H1 (cell line): ENCODE data around the gene EXD3. TPM values are rescaled to one million over a fixed set of nuclear protein-coding genes. Genes with fewer than 3 reads are reported as not detected.
A peak's percentile ranks its signal among the peaks of the same experiment; 100 is the strongest.

Experiments
- CTCF ChIA-PET: fragments of 300-600 bp; sonication (Branson Sonifier 250); formaldehyde crosslinking; loops from one replicate; lab custom pipeline; 2021; ENCODE audit not compliant: partially characterized antibody; lab: Charles Lee
- POLR2A ChIA-PET: fragments of 300-600 bp; sonication (Branson Sonifier 250); formaldehyde crosslinking; loops from one replicate; lab custom pipeline; 2021; ENCODE audit warnings: inconsistent platforms; ENCODE audit not compliant: partially characterized antibody; lab: Charles Lee
- DNase-seq, 2 experiments: peaks; one replicate each; pipeline versions ENCODE4 v3.0.0 to v3.0.0-alpha.2; 2010 to 2022; ENCODE audit warnings: low spot score in 2 of 2, low read depth in 1 of 2, mixed read lengths in 1 of 2
- FAIRE-seq: peaks from 2 replicates; lab custom pipeline; 2011; peaks lifted over from hg19 to GRCh38; lab: Jason Lieb, UNC
- H2AFZ ChIP-seq: 2 replicates; pipeline ENCODE4 v1.8.1; 2012; ENCODE audit warnings: low read length, inconsistent platforms
- H2AK5ac ChIP-seq: 2 replicates; pipeline ENCODE4 v1.6.1; 2013; ENCODE audit warnings: low read depth, low read length
- H2BK120ac ChIP-seq: replicated peaks from 2 replicates; pipeline ENCODE3; 2013; ENCODE audit warnings: low read depth, low read length, inconsistent platforms
- H2BK12ac ChIP-seq: 2 replicates; pipeline ENCODE4 v1.6.1; 2013; ENCODE audit warnings: low read depth, low read length
- H2BK15ac ChIP-seq: 2 replicates; pipeline ENCODE4 v1.6.1; 2013; ENCODE audit warnings: low read length
- H2BK20ac ChIP-seq: 2 replicates; pipeline ENCODE4 v1.6.1; 2013; ENCODE audit warnings: low read length
- H2BK5ac ChIP-seq: 2 replicates; pipeline ENCODE4 v1.6.1; 2013; ENCODE audit warnings: low read depth, low read length
- H3K14ac ChIP-seq: 2 replicates; pipeline ENCODE4 v1.6.1; 2013; ENCODE audit warnings: inconsistent platforms; ENCODE audit not compliant: insufficient read length
- H3K18ac ChIP-seq: 2 replicates; pipeline ENCODE4 v1.6.1; 2013; ENCODE audit warnings: low read length; ENCODE audit errors: extremely low read depth
- H3K23ac ChIP-seq: 2 replicates; pipeline ENCODE4 v1.6.1; 2013; ENCODE audit warnings: inconsistent platforms; ENCODE audit not compliant: insufficient read length
- H3K23me2 ChIP-seq: 2 replicates; pipeline ENCODE4 v1.6.1; 2013; ENCODE audit warnings: low read depth, low read length
- H3K27ac ChIP-seq: 2 replicates; pipeline ENCODE4 v1.6.1; 2011; ENCODE audit warnings: low read depth, low read length, inconsistent platforms
- H3K27me3 ChIP-seq, 4 experiments: replicated peaks in 1 of 4; 1 replicate in 1 of 4; 2 replicates in 3 of 4; pipeline versions ENCODE4 v1.6.1 to v1.8.1; 2011 to 2013; ENCODE audit warnings: low read length in 3 of 4, mild to moderate bottlenecking in 3 of 4, inconsistent platforms in 2 of 4, mixed read lengths in 2 of 4, moderate library complexity in 1 of 4; ENCODE audit not compliant: control insufficient read depth in 3 of 4, insufficient read depth in 3 of 4; ENCODE audit errors: extremely low read depth in 1 of 4
- H3K36me3 ChIP-seq, 4 experiments: 2 replicates each; pipeline versions ENCODE4 v1.6.1 to v1.8.1; 2011 to 2013; ENCODE audit warnings: mild to moderate bottlenecking in 4 of 4, low read length in 3 of 4, moderate library complexity in 2 of 4, control low read depth in 1 of 4, inconsistent platforms in 1 of 4; ENCODE audit not compliant: insufficient read depth in 4 of 4, control insufficient read depth in 2 of 4
- H3K4ac ChIP-seq: replicated peaks from 2 replicates; pipeline ENCODE3; 2013; ENCODE audit warnings: low read length, low read depth, mixed read lengths, inconsistent platforms; ENCODE audit not compliant: insufficient read length
- H3K4me1 ChIP-seq, 4 experiments: replicated peaks in 1 of 4; 1 replicate in 1 of 4; 2 replicates in 3 of 4; pipeline versions ENCODE4 v1.6.1 to v1.8.1; 2011 to 2013; ENCODE audit warnings: low read length in 3 of 4, inconsistent platforms in 2 of 4, mixed read lengths in 1 of 4; ENCODE audit not compliant: insufficient read depth in 4 of 4, control insufficient read depth in 3 of 4
- H3K4me2 ChIP-seq, 2 experiments: 2 replicates each; pipeline versions ENCODE4 v1.6.1 to v1.8.1; 2011 to 2013; ENCODE audit warnings: low read depth in 2 of 2, low read length in 2 of 2, control low read depth in 1 of 2, inconsistent platforms in 1 of 2, mild to moderate bottlenecking in 1 of 2; ENCODE audit not compliant: insufficient read depth in 1 of 2
- H3K4me3 ChIP-seq, 4 experiments: fragments of 200-600, 300-600 bp in 1 of 4; sonication (generic), shearing (Covaris generic), sonication (Bioruptor Twin) in 1 of 4; 2 replicates each; pipeline versions ENCODE4 v1.5.1 to v1.8.1; 2011 to 2016; ENCODE audit warnings: low read length in 4 of 4, low read depth in 3 of 4, control low read depth in 2 of 4, inconsistent platforms in 2 of 4, mild to moderate bottlenecking in 2 of 4, mixed read lengths in 1 of 4, moderate library complexity in 1 of 4; ENCODE audit not compliant: insufficient read depth in 2 of 4; ENCODE audit errors: extremely low read depth in 1 of 4
- H3K56ac ChIP-seq: replicated peaks from 2 replicates; pipeline ENCODE3; 2013; ENCODE audit warnings: low read depth, mild to moderate bottlenecking, mixed read lengths, low read length, inconsistent platforms; ENCODE audit not compliant: insufficient read length
- H3K79me1 ChIP-seq: 2 replicates; pipeline ENCODE4 v1.6.1; 2013; ENCODE audit warnings: low read depth, low read length, control low read depth
- H3K79me2 ChIP-seq, 2 experiments: 2 replicates each; pipeline versions ENCODE4 v1.6.1 to v1.8.1; 2012 to 2013; ENCODE audit warnings: low read length in 2 of 2, mild to moderate bottlenecking in 2 of 2, inconsistent platforms in 1 of 2; ENCODE audit not compliant: insufficient read depth in 2 of 2, control insufficient read depth in 1 of 2
- H3K9ac ChIP-seq, 4 experiments: replicated peaks in 1 of 4; 1 replicate in 1 of 4; 2 replicates in 3 of 4; pipeline versions ENCODE4 v1.6.1 to v1.8.1; 2011 to 2013; ENCODE audit warnings: low read depth in 3 of 4, low read length in 3 of 4, control low read depth in 2 of 4, mild to moderate bottlenecking in 2 of 4, moderate library complexity in 2 of 4, inconsistent platforms in 1 of 4; ENCODE audit errors: extremely low read depth in 1 of 4
- H3K9me3 ChIP-seq, 2 experiments: 2 replicates each; pipeline versions ENCODE4 v1.6.1 to v1.8.1; 2012 to 2013; ENCODE audit warnings: mild to moderate bottlenecking in 2 of 2, moderate library complexity in 2 of 2, control low read depth in 1 of 2, inconsistent platforms in 1 of 2, low read depth in 1 of 2, low read length in 1 of 2, mixed read lengths in 1 of 2; ENCODE audit not compliant: insufficient read depth in 2 of 2
- H4K20me1 ChIP-seq, 2 experiments: replicated peaks in 1 of 2; 2 replicates each; pipeline versions ENCODE3 to v1.8.1; 2011 to 2013; ENCODE audit warnings: inconsistent platforms in 2 of 2, low read length in 2 of 2, mild to moderate bottlenecking in 1 of 2; ENCODE audit not compliant: insufficient read depth in 2 of 2, control insufficient read depth in 1 of 2
- H4K5ac ChIP-seq: 2 replicates; pipeline ENCODE4 v1.6.1; 2013; ENCODE audit warnings: low read length, low read depth, mixed read lengths, inconsistent platforms; ENCODE audit not compliant: insufficient read length
- H4K8ac ChIP-seq: 2 replicates; pipeline ENCODE4 v1.8.0; 2013; ENCODE audit warnings: mild to moderate bottlenecking, moderate library complexity, low read length, inconsistent platforms; ENCODE audit not compliant: insufficient read depth; ENCODE audit errors: extremely low read depth
- H4K91ac ChIP-seq: replicated peaks from 2 replicates; pipeline ENCODE3; 2013; ENCODE audit warnings: low read length, mixed read lengths, inconsistent platforms; ENCODE audit not compliant: insufficient read length
- FOSL1 ChIP-seq: IDR thresholded peaks from 2 replicates; pipeline ENCODE4 v1.6.1; 2011; ENCODE audit warnings: mild to moderate bottlenecking, low read depth, low read length, moderate library complexity; ENCODE audit not compliant: insufficient read depth
- KDM1A ChIP-seq: fragments of 200-600, 300-600 bp; sonication (generic); IDR thresholded peaks from 2 replicates; pipeline ENCODE4 v1.7.1; 2016; ENCODE audit warnings: mild to moderate bottlenecking, low read length, borderline replicate concordance
- TAF1 ChIP-seq: IDR thresholded peaks from 2 replicates; pipeline ENCODE4 v1.6.1; 2011; ENCODE audit warnings: mild to moderate bottlenecking, low read depth, low read length
- TBP ChIP-seq: IDR thresholded peaks from 2 replicates; pipeline ENCODE4 v1.6.1; 2011; ENCODE audit warnings: low read depth, low read length, improper control_type of control experiment
- WGBS, 2 experiments: shearing (Covaris generic) in 1 of 2; methylation state at CpG; one replicate each; pipeline versions ENCODE4 v1.1.6 to v1.1.7; 2013 to 2015; ENCODE audit warnings: low lambda C conversion rate in 2 of 2, mixed read lengths in 2 of 2, inconsistent platforms in 1 of 2, low coverage in 1 of 2, missing lambda C conversion rate in 1 of 2; ENCODE audit not compliant: insufficient replicate concordance in 2 of 2, insufficient coverage in 1 of 2, insufficient read length in 1 of 2; ENCODE audit errors: extremely low coverage in 1 of 2, missing lambda C conversion rate in 1 of 2; 5-methylcytosine and 5-hydroxymethylcytosine counted together
- polyA plus RNA-seq, 7 experiments: library from polyadenylated mRNA; depleted of rRNA in 3 of 7; stranded (reverse) in 5 of 7; unstranded in 2 of 7; fragments of >200 nt in 5 of 7; fragments of 200-250 nt in 2 of 7; gene quantifications; 1 replicate in 5 of 7; 2 replicates in 1 of 7; 4 replicates in 1 of 7; pipeline versions ENCODE4 v1.2.1 to v1.2.3, GENCODE V29; 2011 to 2013; ENCODE audit warnings: missing spikeins in 2 of 7, mixed read lengths in 2 of 7
- total RNA-seq: library from RNA; stranded (reverse); fragmentation: NEBNext Ultra II Directional; extraction: Animal tissue kit (Norgen Biotek cat#: 25700); gene quantifications from 2 replicates; pipeline ENCODE4 v1.2.1, GENCODE V29; 2021
- TF ChIP-seq, protein P1 (sequence below): IDR thresholded peaks from 2 replicates; pipeline ENCODE4 v1.6.1; 2012; ENCODE audit warnings: inconsistent platforms
- TF ChIP-seq, protein P2 (sequence below): IDR thresholded peaks from 2 replicates; pipeline ENCODE4 v1.6.1; 2011; ENCODE audit warnings: low read depth, mild to moderate bottlenecking, low read length; ENCODE audit not compliant: insufficient read depth

The EXD3 gene
- total and polyA plus RNA-seq, 2 of the 8 experiments (the other 6 are each of a cell fraction or from before 2014, with no cell fraction given), result 7.2 to 9.4 TPM

- FAIRE-seq (no peak), DNase-seq (no peak)
- Histone ChIP-seq H3K27ac (no peak overlapping the region), H3K36me3 (no peaks in the 10 kb centered on the region), H3K4me3 (no peak overlapping the region), H3K56ac (no peak overlapping the region), H3K79me1 (no peaks in the 10 kb centered on the region), H2AFZ (no peak overlapping the region), H2BK20ac (no peak overlapping the region), H2AK5ac (no peak overlapping the region), H2BK12ac (no peak overlapping the region), H4K20me1 (no peaks in the 10 kb centered on the region), H3K27me3 (no peaks in the 10 kb centered on the region), H2BK15ac (no peak overlapping the region), H3K4me2 (no peak overlapping the region), H4K91ac (no peak overlapping the region), H3K23ac (no peak overlapping the region), H3K23me2 (no peaks in the 10 kb centered on the region), H3K4me1 (peaks cover 0 to 3% (median 0%) of the 10 kb centered on the region in 4 experiments; a peak in 2 of 7 replicates), H3K14ac (no peak overlapping the region), H3K18ac (no peak overlapping the region), H2BK120ac (no peak overlapping the region), H3K9me3 (no peaks in the 10 kb centered on the region), H4K8ac (peak overlapping the region; percentile 79; the same call in 1 of the 2 replicates), H3K4ac (no peak overlapping the region), H4K5ac (no peak overlapping the region), H3K79me2 (no peaks in the 10 kb centered on the region), H2BK5ac (no peak overlapping the region), H3K9ac (no peak overlapping the region)
- TF ChIP-seq FOSL1 (no peak), KDM1A (no peak), TAF1 (no peak), TBP (no peak)
- TF ChIP-seq, protein P1, sequence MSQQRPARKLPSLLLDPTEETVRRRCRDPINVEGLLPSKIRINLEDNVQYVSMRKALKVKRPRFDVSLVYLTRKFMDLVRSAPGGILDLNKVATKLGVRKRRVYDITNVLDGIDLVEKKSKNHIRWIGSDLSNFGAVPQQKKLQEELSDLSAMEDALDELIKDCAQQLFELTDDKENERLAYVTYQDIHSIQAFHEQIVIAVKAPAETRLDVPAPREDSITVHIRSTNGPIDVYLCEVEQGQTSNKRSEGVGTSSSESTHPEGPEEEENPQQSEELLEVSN, result no peak
- TF ChIP-seq, protein P2, sequence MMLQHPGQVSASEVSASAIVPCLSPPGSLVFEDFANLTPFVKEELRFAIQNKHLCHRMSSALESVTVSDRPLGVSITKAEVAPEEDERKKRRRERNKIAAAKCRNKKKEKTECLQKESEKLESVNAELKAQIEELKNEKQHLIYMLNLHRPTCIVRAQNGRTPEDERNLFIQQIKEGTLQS, result no peak
- WGBS, 2 experiments, result 94% methylated on average over 25 of the region's 27 CpGs; no CpG with 5 or more reads in 1 of the 2 experiments
- POLR2A ChIA-PET, result interaction anchor here (0.8 to 2.5 kb wide), 2 partner anchors 23 to 190 kb away, joined by 3 to 6 read pairs; partner anchors contain the start of gene TUBB4B
- CTCF ChIA-PET, result interaction anchor here (0.9 to 2.5 kb wide), 5 partner anchors 8 to 151 kb away, joined by 3 to 7 read pairs (median 3); partner anchors contain the start of genes EXD3 and NOXA1
These were observed 7.9 kb upstream of the EXD3 start for GRCh38 chr9:137430723-137431415.
